Central memory CD8-positive, alpha-beta T cell (primary cell): Measurements from ENCODE around the gene SMARCC1.

Experiments
- ATAC-seq: fragments of 150-1000 bp; cut with Tn5 transposase; replicated peaks from 2 replicates; pipeline ENCODE4 v1.10.0; 2022; ENCODE audit warnings: mild to moderate bottlenecking, moderate FRiP score, moderate number of reproducible peaks; ENCODE audit not compliant: poor library complexity, severe bottlenecking; ENCODE audit errors: extremely low read depth
- DNase-seq, 2 donors: peaks; one replicate each; pipeline ENCODE4 v3.0.0; 2021; ENCODE audit warnings: low spot score in 2 of 2
- H3K27ac Mint-ChIP-seq: one replicate; pipeline ENCODE4 v1.8.0; 2022; ENCODE audit warnings: low read depth, mild to moderate bottlenecking, moderate library complexity, mixed read lengths
- H3K27me3 Mint-ChIP-seq: one replicate; pipeline ENCODE4 v1.8.0; 2022; ENCODE audit warnings: mixed read lengths
- H3K36me3 Mint-ChIP-seq: one replicate; pipeline ENCODE4 v1.8.0; 2022; ENCODE audit warnings: mild to moderate bottlenecking, moderate library complexity, mixed read lengths; ENCODE audit not compliant: insufficient read depth
- H3K4me1 Mint-ChIP-seq: one replicate; pipeline ENCODE4 v1.8.0; 2022; ENCODE audit warnings: mixed read lengths
- H3K4me3 Mint-ChIP-seq: one replicate; pipeline ENCODE4 v1.8.0; 2022; ENCODE audit warnings: mild to moderate bottlenecking, moderate library complexity, mixed read lengths
- H3K9me3 Mint-ChIP-seq: one replicate; pipeline ENCODE4 v1.8.0; 2022; ENCODE audit warnings: mixed read lengths

SMARCC1 gene

GRCh38 chr3:47636921-47637320 lies 144.8 kb downstream of the SMARCC1 start:
- Mint-ChIP-seq H3K36me3 (peaks cover 48% of the 10 kb centered on the region), H3K4me1 (no peaks in the 10 kb centered on the region)
- no peak for ATAC-seq

GRCh38 chr3:47636225-47636624 lies 145.5 kb downstream of the SMARCC1 start:
- Mint-ChIP-seq H3K36me3 (peaks cover 48% of the 10 kb centered on the region), H3K27me3 (no peaks in the 10 kb centered on the region), H3K9me3 (no peaks in the 10 kb centered on the region), H3K4me3 (no peak overlapping the region), H3K4me1 (no peaks in the 10 kb centered on the region), H3K27ac (no peak overlapping the region)
- ATAC-seq: no peak
- no peak for DNase-seq

More at GRCh38 chr3:47636921-47637320, 144.8 kb downstream of the SMARCC1 start:
- H3K4me3 Mint-ChIP-seq: no peak overlapping the region
- H3K27me3 Mint-ChIP-seq: no peaks in the 10 kb centered on the region
- no peak overlapping the region for H3K27ac Mint-ChIP-seq
- no peak for DNase-seq
- no peaks in the 10 kb centered on the region for H3K9me3 Mint-ChIP-seq

GRCh38 chr3:47635536-47635935 lies 146.2 kb downstream of the SMARCC1 start:
- Mint-ChIP-seq H3K27me3 (no peaks in the 10 kb centered on the region), H3K36me3 (peaks cover 51% of the 10 kb centered on the region), H3K4me1 (no peaks in the 10 kb centered on the region), H3K27ac (no peak overlapping the region), H3K9me3 (no peaks in the 10 kb centered on the region), H3K4me3 (no peak overlapping the region)
- no peak for DNase-seq
- ATAC-seq: no peak

- Mint-ChIP-seq H3K4me1 (no peaks in the 10 kb centered on the region), H3K4me3 (no peak overlapping the region), H3K36me3 (peaks cover 55% of the 10 kb centered on the region), H3K27ac (no peak overlapping the region), H3K27me3 (no peaks in the 10 kb centered on the region), H3K9me3 (no peaks in the 10 kb centered on the region)
- DNase-seq: no peak
- ATAC-seq: no peak
Observed at GRCh38 chr3:47634996-47635395, 146.7 kb downstream of the SMARCC1 start.

- no peak for ATAC-seq
- H3K27me3 Mint-ChIP-seq: no peaks in the 10 kb centered on the region
- H3K4me3 Mint-ChIP-seq: no peak overlapping the region
- no peaks in the 10 kb centered on the region for H3K9me3 Mint-ChIP-seq
- H3K4me1 Mint-ChIP-seq: no peaks in the 10 kb centered on the region
- no peak for DNase-seq
- H3K27ac Mint-ChIP-seq: peak overlapping the region; percentile 35
- H3K36me3 Mint-ChIP-seq: peaks cover 62% of the 10 kb centered on the region
Observed at GRCh38 chr3:47630810-47631209, 150.9 kb downstream of the SMARCC1 start.

GRCh38 chr3:47629770-47630169 lies 151.9 kb downstream of the SMARCC1 start:
- ATAC-seq (no peak), DNase-seq (no peak)
- Mint-ChIP-seq H3K4me1 (no peaks in the 10 kb centered on the region), H3K36me3 (peaks cover 58% of the 10 kb centered on the region), H3K9me3 (no peaks in the 10 kb centered on the region), H3K27ac (no peak overlapping the region), H3K27me3 (no peaks in the 10 kb centered on the region), H3K4me3 (no peak overlapping the region)

- Mint-ChIP-seq H3K4me3 (no peak overlapping the region), H3K36me3 (peaks cover 55% of the 10 kb centered on the region), H3K4me1 (no peaks in the 10 kb centered on the region), H3K27me3 (no peaks in the 10 kb centered on the region), H3K9me3 (no peaks in the 10 kb centered on the region), H3K27ac (no peak overlapping the region)
- DNase-seq: no peak
- no peak for ATAC-seq
Observed at GRCh38 chr3:47628426-47628825, 153.3 kb downstream of the SMARCC1 start.

- Mint-ChIP-seq H3K4me1 (no peaks in the 10 kb centered on the region), H3K27me3 (no peaks in the 10 kb centered on the region), H3K36me3 (peaks cover 57% of the 10 kb centered on the region), H3K27ac (peak overlapping the region; percentile 16), H3K4me3 (no peak overlapping the region), H3K9me3 (no peaks in the 10 kb centered on the region)
- no peak for ATAC-seq
- DNase-seq: no peak
Observed at GRCh38 chr3:47622671-47623461, 158.8 kb downstream of the SMARCC1 start.

- ATAC-seq: no peak
- no peak overlapping the region for H3K27ac Mint-ChIP-seq
- H3K4me1 Mint-ChIP-seq: no peaks in the 10 kb centered on the region
- no peaks in the 10 kb centered on the region for H3K27me3 Mint-ChIP-seq
- H3K4me3 Mint-ChIP-seq: no peak overlapping the region
- DNase-seq: no peak
- peaks cover 40% of the 10 kb centered on the region for H3K36me3 Mint-ChIP-seq
- no peaks in the 10 kb centered on the region for H3K9me3 Mint-ChIP-seq
Observed at GRCh38 chr3:47617086-47618010, 164.3 kb downstream of the SMARCC1 start.

GRCh38 chr3:47614788-47615187 lies 166.9 kb downstream of the SMARCC1 start:
- DNase-seq (no peak), ATAC-seq (no peak)
- H3K36me3 Mint-ChIP-seq: peaks cover 34% of the 10 kb centered on the region
- no peak overlapping the region for H3K4me3 Mint-ChIP-seq
- no peaks in the 10 kb centered on the region for H3K27me3 Mint-ChIP-seq
- no peak overlapping the region for H3K27ac Mint-ChIP-seq
- no peaks in the 10 kb centered on the region for H3K4me1 Mint-ChIP-seq
- no peaks in the 10 kb centered on the region for H3K9me3 Mint-ChIP-seq

- no peaks in the 10 kb centered on the region for H3K9me3 Mint-ChIP-seq
- H3K4me1 Mint-ChIP-seq: no peaks in the 10 kb centered on the region
- no peak for ATAC-seq
- peaks cover 37% of the 10 kb centered on the region for H3K36me3 Mint-ChIP-seq
- no peak overlapping the region for H3K27ac Mint-ChIP-seq
- no peaks in the 10 kb centered on the region for H3K27me3 Mint-ChIP-seq
- no peak for DNase-seq
- H3K4me3 Mint-ChIP-seq: no peak overlapping the region
Observed at GRCh38 chr3:47613722-47614121, 168.0 kb downstream of the SMARCC1 start.

GRCh38 chr3:47612879-47613278 lies 168.8 kb downstream of the SMARCC1 start:
- ATAC-seq (no peak), DNase-seq (no peak)
- Mint-ChIP-seq H3K27ac (no peak overlapping the region), H3K9me3 (no peaks in the 10 kb centered on the region), H3K27me3 (no peaks in the 10 kb centered on the region), H3K4me3 (no peak overlapping the region), H3K36me3 (peaks cover 35% of the 10 kb centered on the region), H3K4me1 (no peaks in the 10 kb centered on the region)

GRCh38 chr3:47612178-47612577 lies 169.5 kb downstream of the SMARCC1 start:
- DNase-seq: no peak
- Mint-ChIP-seq H3K4me1 (no peaks in the 10 kb centered on the region), H3K4me3 (no peak overlapping the region), H3K27ac (peak overlapping the region; percentile 30), H3K27me3 (no peaks in the 10 kb centered on the region), H3K36me3 (peaks cover 36% of the 10 kb centered on the region), H3K9me3 (no peaks in the 10 kb centered on the region)
- ATAC-seq: no peak
